Activated T-helper 2 cell treated with anti-CD3 and anti-CD28 coated beads, Interferon-gamma antibody, Interleukin-2, Interleukin-4, amounts not matched to agents 10 μg/mL and 5 μg/mL and 100 μg/mL, durations not matched to agents 14 hours and 24 hours and 36 hours (primary cell): ENCODE data around the gene H6PD. TPM values are rescaled to one million over a fixed set of nuclear protein-coding genes. Genes with fewer than 3 reads are reported as not detected.
"Not testable (repeated sequence)": the region's sequence is repeated elsewhere in the genome, so short reads cannot be mapped to it uniquely, and the experiment has no call there.

Source experiments
- DNase-seq: peaks from one replicate; pipeline ENCODE4 v3.0.0; 2021; ENCODE audit warnings: low spot score
- H3K27ac Mint-ChIP-seq: one replicate; pipeline ENCODE4 v1.8.0; 2021; ENCODE audit warnings: mixed read lengths
- H3K27me3 Mint-ChIP-seq: one replicate; pipeline ENCODE4 v1.8.0; 2021; ENCODE audit warnings: low read depth, mixed read lengths
- H3K36me3 Mint-ChIP-seq: one replicate; pipeline ENCODE4 v1.8.0; 2021; ENCODE audit warnings: low read depth, mixed read lengths
- H3K4me1 Mint-ChIP-seq: one replicate; pipeline ENCODE4 v1.8.0; 2021; ENCODE audit warnings: low read depth, mixed read lengths
- H3K4me3 Mint-ChIP-seq: one replicate; pipeline ENCODE4 v1.8.0; 2021; ENCODE audit warnings: low read depth, mild to moderate bottlenecking, moderate library complexity, mixed read lengths
- H3K9me3 Mint-ChIP-seq: one replicate; pipeline ENCODE4 v1.8.0; 2021; ENCODE audit warnings: mixed read lengths
- intact Hi-C: fragments of 100-400 bp; cut with micrococcal nuclease; formaldehyde crosslinking; loops from one replicate; pipeline ENCODE4 v1.15.1; 2023
- total RNA-seq: library from RNA; stranded (reverse); gene quantifications from 2 replicates; pipeline ENCODE4 v1.2.3, GENCODE V29; 2022

Gene H6PD
- total RNA-seq, 1 donor from 2014 or later = 27.1 TPM

DNA sequence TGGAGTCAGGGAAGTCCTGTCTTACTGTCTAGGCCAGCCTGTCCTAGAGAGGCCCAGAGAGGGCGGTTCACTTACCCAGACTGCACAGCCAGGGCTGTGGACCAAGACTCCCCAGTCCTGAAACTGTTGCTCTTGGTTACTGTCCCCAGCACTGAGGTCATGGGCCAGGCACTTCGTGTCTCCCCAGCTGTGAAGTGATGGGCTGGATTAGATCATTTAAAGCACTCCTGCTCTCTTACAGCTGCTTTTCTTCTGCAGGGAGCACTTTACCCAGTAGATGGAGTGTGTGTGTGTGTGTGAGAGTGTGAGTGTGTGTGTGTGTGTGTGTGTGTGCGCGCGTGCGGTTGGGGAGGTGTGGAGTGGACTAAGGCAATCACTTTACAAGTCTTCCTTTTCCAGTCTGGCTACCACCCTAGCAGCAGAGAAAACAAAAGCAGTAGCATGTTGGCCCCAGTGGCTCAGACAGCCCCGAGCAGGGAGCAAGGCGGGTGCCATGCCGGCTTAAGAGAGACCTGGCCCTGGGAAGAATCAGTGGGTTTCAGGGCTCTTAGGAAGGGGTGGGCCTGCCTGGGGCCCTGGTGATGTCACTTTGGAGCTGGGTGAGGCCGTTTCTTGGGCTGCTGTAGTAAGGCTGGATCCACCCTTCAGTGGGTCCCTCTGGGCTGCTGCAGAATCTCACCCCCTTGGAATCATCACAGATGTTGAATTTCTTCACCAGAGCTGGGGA, 60.5 kb downstream of the H6PD start:
- peak; percentile 39 for DNase-seq
- Mint-ChIP-seq H3K4me3 (no peak overlapping the region), H3K36me3 (peaks cover 3% of the 10 kb centered on the region), H3K27ac (no peak overlapping the region), H3K27me3 (no peaks in the 10 kb centered on the region), H3K9me3 (no peaks in the 10 kb centered on the region), H3K4me1 (peaks cover 26% of the 10 kb centered on the region)
- intact Hi-C loops = loop anchor here (1.0 to 5.0 kb wide), 2 partner anchors 20 to 132 kb away; no protein-coding TSS in a partner anchor

DNA sequence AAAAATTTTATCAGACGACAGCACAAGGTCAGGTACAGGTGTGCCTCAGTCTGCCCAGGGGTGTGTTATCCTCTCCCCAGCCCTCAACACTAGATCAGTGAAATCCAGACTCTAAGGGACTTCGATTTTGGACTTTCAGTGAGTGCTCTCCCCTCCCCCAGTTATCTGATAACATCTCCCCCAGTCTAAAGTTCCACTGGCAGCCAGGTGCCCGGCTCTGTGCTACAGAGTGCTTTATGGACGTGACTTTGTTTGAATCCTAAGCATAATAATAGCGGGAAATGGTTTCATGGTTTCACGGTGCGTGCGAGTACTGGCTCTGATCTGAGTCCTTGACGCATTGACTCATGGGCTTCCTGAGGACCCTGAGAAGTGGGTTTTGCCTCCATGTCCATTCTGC, 61.3 kb downstream of the H6PD start:
- no peaks in the 10 kb centered on the region for H3K27me3 Mint-ChIP-seq
- H3K4me3 Mint-ChIP-seq = peak overlapping the region; percentile 40
- H3K4me1 Mint-ChIP-seq = peaks cover 30% of the 10 kb centered on the region
- peaks cover 7% of the 10 kb centered on the region for H3K36me3 Mint-ChIP-seq
- no peaks in the 10 kb centered on the region for H3K9me3 Mint-ChIP-seq
- DNase-seq = no peak
- intact Hi-C loops = loop anchor here (1.0 kb wide), 1 partner anchor 19 kb away; no protein-coding TSS in a partner anchor
- no peak overlapping the region for H3K27ac Mint-ChIP-seq

DNA sequence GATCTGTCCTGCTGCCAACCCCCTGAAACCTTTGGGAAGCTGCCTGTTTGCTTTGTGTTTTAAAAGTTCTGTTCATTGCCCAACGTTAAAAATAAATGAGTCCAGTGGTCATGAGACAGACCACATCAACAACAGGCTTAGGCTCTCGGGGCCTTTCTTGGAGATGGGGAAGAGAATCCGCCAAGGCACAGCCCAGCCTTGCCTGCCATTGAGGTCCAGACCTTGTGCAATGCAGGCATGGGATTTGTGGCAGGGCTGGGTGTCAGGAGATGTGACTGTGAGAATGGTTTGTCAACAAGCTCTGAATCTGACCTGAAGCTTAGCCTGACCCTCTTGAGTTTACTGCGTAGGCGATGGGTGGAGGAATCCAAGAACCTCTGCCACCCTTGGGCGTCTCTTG, 62.3 kb downstream of the H6PD start:
- H3K4me1 Mint-ChIP-seq = peaks cover 35% of the 10 kb centered on the region
- H3K36me3 Mint-ChIP-seq = peaks cover 8% of the 10 kb centered on the region
- intact Hi-C loops = no loop called here
- DNase-seq = no peak
- H3K9me3 Mint-ChIP-seq = no peaks in the 10 kb centered on the region
- no peaks in the 10 kb centered on the region for H3K27me3 Mint-ChIP-seq
- H3K4me3 Mint-ChIP-seq = no peak overlapping the region
- no peak overlapping the region for H3K27ac Mint-ChIP-seq

DNA sequence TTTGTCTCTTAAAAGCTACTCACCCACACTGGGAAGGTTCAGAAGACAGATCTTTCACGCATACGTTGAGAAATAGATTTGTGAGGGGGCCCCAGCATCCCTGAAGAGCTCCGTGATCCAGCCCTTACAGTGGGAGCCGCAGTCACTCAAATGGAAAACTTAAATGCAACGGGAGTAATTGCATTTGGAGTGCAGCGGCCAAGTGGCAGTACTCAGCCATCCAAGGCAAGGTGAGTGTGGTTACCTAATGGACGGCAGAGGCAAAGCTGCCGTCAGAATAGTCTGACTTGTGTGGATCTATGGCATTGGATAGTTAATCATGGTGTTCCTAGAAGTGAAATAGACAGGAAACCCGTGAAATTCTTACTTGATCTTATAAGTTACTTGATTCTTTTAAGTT, 63.3 kb downstream of the H6PD start:
- Mint-ChIP-seq H3K9me3 (no peaks in the 10 kb centered on the region), H3K36me3 (peaks cover 8% of the 10 kb centered on the region), H3K27ac (no peak overlapping the region), H3K4me1 (peaks cover 39% of the 10 kb centered on the region), H3K4me3 (no peak overlapping the region), H3K27me3 (no peaks in the 10 kb centered on the region)
- no peak for DNase-seq
- intact Hi-C loops = no loop called here

DNA sequence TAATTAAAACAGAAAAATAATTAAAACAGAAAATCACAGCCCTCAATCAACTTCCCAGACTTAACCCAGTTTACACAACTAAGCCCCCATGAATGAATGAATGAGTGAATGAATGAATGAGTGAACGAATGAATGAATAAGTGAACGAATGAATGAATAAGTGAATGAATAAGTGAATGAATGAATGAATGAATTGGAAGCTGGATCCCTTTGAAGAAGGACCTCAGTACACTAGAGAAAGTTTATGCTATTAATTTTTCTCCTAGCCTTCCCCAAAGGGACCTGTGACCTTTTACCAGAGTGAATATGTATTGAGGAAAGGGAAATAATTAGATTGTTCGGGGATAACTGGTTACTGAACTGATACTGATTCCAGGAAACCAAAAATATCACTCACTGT, 63.7 kb downstream of the H6PD start:
- no peak for DNase-seq
- intact Hi-C loops = no loop called here
- Mint-ChIP-seq H3K9me3 (no peaks in the 10 kb centered on the region), H3K27ac (no peak overlapping the region), H3K27me3 (no peaks in the 10 kb centered on the region), H3K4me1 (peaks cover 42% of the 10 kb centered on the region), H3K36me3 (peaks cover 8% of the 10 kb centered on the region), H3K4me3 (no peak overlapping the region)

DNA sequence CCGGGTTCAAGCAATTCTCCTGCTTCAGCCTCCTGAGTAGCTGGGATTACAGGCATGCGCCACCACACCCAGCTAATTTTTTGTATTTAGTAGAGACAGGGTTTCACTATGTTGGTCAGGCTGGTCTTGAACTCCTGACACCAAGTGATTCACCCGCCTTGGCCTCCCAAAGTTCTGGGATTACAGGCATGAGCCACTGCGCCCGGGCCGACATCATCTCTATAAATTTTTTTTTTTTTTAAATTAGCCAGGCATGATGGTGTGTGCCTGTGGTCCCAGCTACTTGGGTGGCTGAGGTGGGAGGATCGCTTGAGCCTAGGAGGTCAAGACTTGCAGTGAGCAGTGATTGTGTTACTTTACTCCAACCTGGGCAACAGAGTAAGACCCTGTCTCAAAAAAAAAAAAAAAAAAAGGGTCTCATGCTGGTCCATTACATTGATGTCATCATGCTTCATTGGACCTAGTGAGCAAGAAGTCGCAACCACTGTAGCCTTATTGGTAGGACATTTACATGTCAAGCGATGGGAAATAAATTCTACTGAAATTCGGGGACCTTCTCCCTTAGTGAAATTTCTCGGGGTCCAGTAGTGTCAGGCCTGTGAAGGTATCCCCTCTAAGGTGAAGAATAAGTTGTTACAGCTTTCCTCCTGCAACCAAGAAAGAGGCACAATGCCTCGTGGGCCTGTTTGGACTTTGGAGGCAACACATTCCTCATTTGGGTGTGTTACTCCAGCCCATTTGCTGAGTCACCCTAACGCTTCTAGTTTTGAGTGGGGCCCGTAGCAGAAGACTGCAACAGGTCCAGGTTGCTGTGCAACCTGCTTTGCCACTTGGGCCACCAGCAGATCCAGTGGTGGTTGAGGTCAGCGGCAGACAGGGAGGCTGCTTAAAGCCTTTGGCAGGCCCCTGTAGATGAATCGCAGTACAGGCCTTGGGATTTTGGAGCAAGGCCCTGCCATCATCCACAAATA, 65.3 kb downstream of the H6PD start:
- H3K27ac Mint-ChIP-seq, intact Hi-C loops, H3K9me3 Mint-ChIP-seq, DNase-seq, H3K4me3 Mint-ChIP-seq, H3K36me3 Mint-ChIP-seq, H3K27me3 Mint-ChIP-seq: not testable (repeated sequence)
- peaks cover 38% of the 10 kb centered on the region for H3K4me1 Mint-ChIP-seq

DNA sequence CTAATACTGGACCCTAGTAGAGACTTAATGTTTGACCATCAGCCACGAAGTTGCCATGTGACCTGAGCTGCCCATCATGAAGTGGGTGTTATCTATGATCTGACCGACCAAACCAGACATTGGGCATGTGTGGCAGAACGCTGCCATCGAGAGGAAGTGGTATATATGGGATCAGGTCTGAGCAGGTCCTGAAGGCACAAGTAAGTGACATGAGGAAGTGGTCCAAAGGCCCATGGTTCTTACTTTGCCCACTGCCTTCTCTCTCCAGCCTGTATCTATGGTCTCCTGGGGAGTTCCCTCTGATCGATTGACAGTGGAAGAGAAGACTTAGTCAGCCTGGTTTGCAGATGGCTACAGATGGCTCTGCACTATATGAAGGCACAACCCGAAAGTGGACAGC, 66.0 kb downstream of the H6PD start:
- intact Hi-C loops = no loop called here
- Mint-ChIP-seq H3K27ac (no peak overlapping the region), H3K4me3 (no peak overlapping the region), H3K27me3 (no peaks in the 10 kb centered on the region), H3K4me1 (peaks cover 34% of the 10 kb centered on the region), H3K9me3 (no peaks in the 10 kb centered on the region), H3K36me3 (peaks cover 8% of the 10 kb centered on the region)
- no peak for DNase-seq

DNA sequence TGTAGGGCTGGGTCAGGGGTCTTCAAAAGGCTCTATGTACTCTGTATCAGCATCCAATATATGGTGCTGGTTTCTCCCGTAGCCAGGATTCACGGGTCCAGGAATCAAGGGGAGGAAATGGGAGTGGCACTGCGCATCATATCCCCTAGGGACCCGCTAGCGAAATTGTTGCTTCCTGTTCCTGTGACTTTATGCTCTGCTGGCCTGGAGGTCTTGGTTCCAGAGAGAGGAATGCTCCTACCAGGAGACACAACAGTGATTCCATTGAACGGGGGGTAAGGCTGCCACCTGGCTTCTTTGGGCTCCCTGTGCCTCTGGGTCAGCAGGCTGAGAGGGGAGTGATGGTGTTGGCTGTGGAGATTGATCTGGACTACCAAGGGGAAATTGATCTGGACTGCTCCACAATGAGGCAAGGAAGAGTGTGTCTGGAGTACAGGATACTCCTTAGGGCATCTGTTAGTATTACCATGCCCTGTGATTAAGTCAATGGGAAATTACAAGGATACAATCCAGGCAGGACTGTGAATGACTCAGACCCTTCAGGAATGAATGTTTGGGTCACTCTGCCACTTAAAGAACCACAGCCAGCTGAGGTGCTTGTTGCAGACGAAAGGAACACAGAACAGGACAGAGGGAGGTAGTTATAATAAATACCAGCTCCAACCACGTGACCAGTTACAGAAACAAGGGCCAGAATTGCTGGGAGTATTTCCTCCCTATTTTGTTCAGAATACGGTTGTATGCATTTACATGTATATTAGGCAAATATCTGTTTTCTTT, 68.4 kb downstream of the H6PD start:
- intact Hi-C loops = no loop called here
- Mint-ChIP-seq H3K27ac (no peak overlapping the region), H3K4me1 (peaks cover 28% of the 10 kb centered on the region), H3K4me3 (no peak overlapping the region), H3K36me3 (peaks cover 5% of the 10 kb centered on the region), H3K27me3 (no peaks in the 10 kb centered on the region), H3K9me3 (no peaks in the 10 kb centered on the region)
- DNase-seq = no peak

DNA sequence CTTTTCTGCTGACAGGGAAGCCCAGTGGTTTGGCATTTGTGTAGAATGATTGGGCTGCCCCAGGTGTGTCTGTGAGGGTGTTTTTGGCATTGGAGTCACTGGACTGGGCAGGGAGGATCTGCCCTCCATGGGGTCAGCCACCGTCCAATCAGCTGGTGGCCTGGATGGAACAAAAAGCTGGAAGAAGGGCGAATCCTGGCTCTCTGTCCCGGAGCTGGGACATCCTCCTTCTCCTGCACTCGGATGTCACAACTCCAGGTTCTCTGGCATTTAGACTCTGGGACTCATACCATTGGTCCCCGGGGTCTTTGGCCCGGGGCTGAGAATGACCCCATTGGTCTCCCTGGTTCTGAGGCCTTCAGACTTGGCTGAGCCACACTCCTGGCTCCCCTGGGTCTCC, 69.3 kb downstream of the H6PD start:
- H3K4me3 Mint-ChIP-seq = no peak overlapping the region
- H3K36me3 Mint-ChIP-seq = peaks cover 5% of the 10 kb centered on the region
- DNase-seq = no peak
- no peaks in the 10 kb centered on the region for H3K9me3 Mint-ChIP-seq
- no peak overlapping the region for H3K27ac Mint-ChIP-seq
- H3K4me1 Mint-ChIP-seq = peaks cover 30% of the 10 kb centered on the region
- H3K27me3 Mint-ChIP-seq = no peaks in the 10 kb centered on the region
- intact Hi-C loops = no loop called here

DNA sequence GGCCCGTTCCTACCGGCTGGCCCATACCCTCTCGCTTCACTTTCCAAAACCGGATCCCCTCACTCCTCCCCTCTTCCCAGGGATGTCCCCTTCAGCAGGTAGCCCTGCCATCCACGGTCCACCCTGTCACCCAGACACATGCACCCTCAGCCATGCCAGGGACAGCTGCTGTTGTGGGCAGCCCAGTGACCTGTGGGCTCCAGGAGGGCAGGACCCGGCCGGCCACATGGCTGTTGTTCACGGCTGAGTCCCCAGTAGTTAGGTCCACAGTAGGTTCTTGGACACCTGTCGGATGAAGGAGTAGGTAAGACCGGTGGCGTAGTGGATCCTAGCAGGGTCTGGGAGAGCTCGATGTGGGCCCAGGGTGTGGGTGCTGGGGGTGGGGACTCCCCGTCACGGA, 70.6 kb downstream of the H6PD start:
- no peaks in the 10 kb centered on the region for H3K9me3 Mint-ChIP-seq
- H3K27me3 Mint-ChIP-seq = no peaks in the 10 kb centered on the region
- peaks cover 26% of the 10 kb centered on the region for H3K4me1 Mint-ChIP-seq
- no peak overlapping the region for H3K27ac Mint-ChIP-seq
- H3K4me3 Mint-ChIP-seq = no peak overlapping the region
- intact Hi-C loops = no loop called here
- peaks cover 5% of the 10 kb centered on the region for H3K36me3 Mint-ChIP-seq
- DNase-seq = no peak

DNA sequence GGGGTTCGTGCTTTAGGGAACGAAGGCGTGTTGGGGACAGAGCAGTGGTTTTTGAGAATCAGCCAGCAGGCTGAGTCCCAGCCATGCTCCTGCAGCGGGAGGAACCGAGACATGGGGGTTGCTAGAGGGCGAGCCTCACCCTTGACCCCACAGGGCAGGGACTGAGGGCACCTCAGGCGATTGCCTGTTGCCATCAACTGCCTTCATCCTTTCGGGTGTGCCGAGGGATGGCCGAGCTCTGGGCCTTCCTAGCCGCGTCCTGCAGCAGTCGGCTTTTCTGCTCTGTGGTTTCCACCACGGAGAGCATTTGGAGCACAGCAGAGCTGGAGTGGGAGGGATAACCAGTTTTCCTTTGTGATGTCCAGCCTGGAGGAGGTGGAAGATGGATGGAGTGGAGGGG, 71.4 kb downstream of the H6PD start:
- intact Hi-C loops = no loop called here
- Mint-ChIP-seq H3K4me1 (peaks cover 18% of the 10 kb centered on the region), H3K27me3 (no peaks in the 10 kb centered on the region), H3K4me3 (no peak overlapping the region), H3K27ac (no peak overlapping the region), H3K36me3 (no peaks in the 10 kb centered on the region), H3K9me3 (no peaks in the 10 kb centered on the region)
- no peak for DNase-seq

DNA sequence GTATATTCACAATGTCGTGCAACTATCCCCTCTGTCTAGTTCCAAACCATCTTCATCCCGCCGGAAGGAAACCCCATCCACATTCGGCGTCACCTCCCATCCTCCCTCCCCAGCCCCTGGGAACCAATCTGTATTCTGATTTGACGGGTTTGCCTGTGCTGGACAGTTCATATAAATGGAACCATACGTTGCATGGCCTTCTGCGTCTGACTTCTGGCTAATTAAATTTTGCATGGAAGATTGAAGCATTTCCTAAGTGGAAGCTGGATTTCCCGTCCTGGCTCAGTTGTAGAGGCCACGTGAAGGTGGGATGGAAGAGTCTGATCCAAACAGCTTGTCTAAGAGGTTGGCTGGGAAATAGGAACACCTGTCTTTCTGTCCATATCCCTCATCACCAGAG, 72.7 kb downstream of the H6PD start:
- Mint-ChIP-seq H3K27ac (no peak overlapping the region), H3K9me3 (no peaks in the 10 kb centered on the region), H3K36me3 (no peaks in the 10 kb centered on the region), H3K4me1 (peaks cover 12% of the 10 kb centered on the region), H3K27me3 (no peaks in the 10 kb centered on the region), H3K4me3 (no peak overlapping the region)
- no peak for DNase-seq
- intact Hi-C loops = no loop called here
